IPS DF 19.7 (cell line): ENCODE results near the gene TASP1.
"Not testable (repeated sequence)": the region's sequence is repeated elsewhere in the genome, so short reads cannot be mapped to it uniquely, and the experiment has no call there.

Experiments used
- DNase-seq: peaks from one replicate; pipeline ENCODE4 v3.0.0-alpha.2; 2013; ENCODE audit warnings: low read depth, low spot score

The TASP1 gene

GRCh38 chr20:13494019-13494418, 144.7 kb downstream of the TASP1 start:
- DNase-seq = no peak

GRCh38 chr20:13493143-13493542, 145.6 kb downstream of the TASP1 start:
- DNase-seq = peak; percentile 2

GRCh38 chr20:13492001-13492481, 146.7 kb downstream of the TASP1 start:
- peak; percentile 54 for DNase-seq

GRCh38 chr20:13487202-13487601, 151.5 kb downstream of the TASP1 start:
- no peak for DNase-seq

GRCh38 chr20:13486694-13487093, 152.0 kb downstream of the TASP1 start:
- DNase-seq = no peak

- no peak for DNase-seq
Measured at GRCh38 chr20:13485576-13485975, 153.2 kb downstream of the TASP1 start.

- not testable (repeated sequence) for DNase-seq
Measured at GRCh38 chr20:13485019-13485418, 153.7 kb downstream of the TASP1 start.

- DNase-seq = not testable (repeated sequence)
Measured at GRCh38 chr20:13483472-13483871, 155.3 kb downstream of the TASP1 start.

GRCh38 chr20:13478366-13478765, 160.4 kb downstream of the TASP1 start:
- DNase-seq = no peak

GRCh38 chr20:13474467-13474866, 164.3 kb downstream of the TASP1 start:
- DNase-seq = no peak

GRCh38 chr20:13469262-13469661, 169.5 kb downstream of the TASP1 start:
- no peak for DNase-seq

GRCh38 chr20:13468166-13468565, 170.6 kb downstream of the TASP1 start:
- no peak for DNase-seq

GRCh38 chr20:13464702-13465101, 174.0 kb downstream of the TASP1 start:
- no peak for DNase-seq

- no peak for DNase-seq
Measured at GRCh38 chr20:13461849-13462458, 176.8 kb downstream of the TASP1 start.

GRCh38 chr20:13458860-13459451, 179.8 kb downstream of the TASP1 start:
- DNase-seq = peak; percentile 7

GRCh38 chr20:13457487-13457886, 181.2 kb downstream of the TASP1 start:
- DNase-seq = no peak

GRCh38 chr20:13455713-13456112, 183.0 kb downstream of the TASP1 start:
- DNase-seq = no peak

GRCh38 chr20:13453367-13453766, 185.4 kb downstream of the TASP1 start:
- DNase-seq = no peak

- no peak for DNase-seq
Measured at GRCh38 chr20:13452470-13453124, 186.1 kb downstream of the TASP1 start.

GRCh38 chr20:13449868-13450434, 188.8 kb downstream of the TASP1 start:
- no peak for DNase-seq

GRCh38 chr20:13447385-13448180, 191.1 kb downstream of the TASP1 start:
- no peak for DNase-seq

- DNase-seq = no peak
Measured at GRCh38 chr20:13443690-13444089, 195.0 kb downstream of the TASP1 start.
